ENCODE data around the gene MARK3. TPM values are rescaled to one million over a fixed set of nuclear protein-coding genes. Genes with fewer than 3 reads are reported as not detected.

Gene MARK3
- total RNA-seq, 2 donors from 2014 or later, result 87.2 to 147 TPM

DNA sequence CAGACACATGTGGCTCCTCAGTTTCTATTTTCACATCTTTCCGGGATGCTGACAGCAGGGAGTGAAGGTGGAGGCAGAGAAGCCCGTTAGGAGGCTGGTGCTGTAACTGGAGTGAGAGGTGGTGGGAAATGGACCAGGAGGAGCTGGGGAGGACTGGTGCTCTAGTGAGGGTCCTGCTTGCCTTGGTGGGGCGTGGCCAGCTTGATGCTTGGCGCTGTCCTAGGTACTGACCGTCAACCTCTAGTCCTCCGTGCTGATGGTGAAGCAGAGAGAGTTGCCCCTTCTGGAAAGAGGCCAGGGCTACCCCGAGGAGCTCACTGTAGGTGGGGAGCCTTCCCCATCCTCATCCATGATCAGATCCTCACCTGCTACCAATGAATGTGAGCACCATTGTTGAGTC is 145.2 kb downstream of the MARK3 start:
- 44 to 64% methylated on average over 6 to 7 of the region's 7 CpGs for WGBS, 2 donors
- intact Hi-C loops (cut with DNase I), result no loop called here
- H3K36me3 ChIP-seq (replicated peaks in 1 of 2; ENCODE audit: insufficient read depth in 1 of 2, low read depth in 2 of 2), result peaks cover 0 to 3% of the 10 kb centered on the region in 2 donors
- H3K27ac ChIP-seq, result no peak overlapping the region
- DNase-seq (no peak), ATAC-seq (no peak)
- H3K27me3 ChIP-seq, result no peaks in the 10 kb centered on the region
- no peak for TF ChIP-seq POLR2A (IDR thresholded peaks at IDR 0.05)
- TF ChIP-seq, protein P1, sequence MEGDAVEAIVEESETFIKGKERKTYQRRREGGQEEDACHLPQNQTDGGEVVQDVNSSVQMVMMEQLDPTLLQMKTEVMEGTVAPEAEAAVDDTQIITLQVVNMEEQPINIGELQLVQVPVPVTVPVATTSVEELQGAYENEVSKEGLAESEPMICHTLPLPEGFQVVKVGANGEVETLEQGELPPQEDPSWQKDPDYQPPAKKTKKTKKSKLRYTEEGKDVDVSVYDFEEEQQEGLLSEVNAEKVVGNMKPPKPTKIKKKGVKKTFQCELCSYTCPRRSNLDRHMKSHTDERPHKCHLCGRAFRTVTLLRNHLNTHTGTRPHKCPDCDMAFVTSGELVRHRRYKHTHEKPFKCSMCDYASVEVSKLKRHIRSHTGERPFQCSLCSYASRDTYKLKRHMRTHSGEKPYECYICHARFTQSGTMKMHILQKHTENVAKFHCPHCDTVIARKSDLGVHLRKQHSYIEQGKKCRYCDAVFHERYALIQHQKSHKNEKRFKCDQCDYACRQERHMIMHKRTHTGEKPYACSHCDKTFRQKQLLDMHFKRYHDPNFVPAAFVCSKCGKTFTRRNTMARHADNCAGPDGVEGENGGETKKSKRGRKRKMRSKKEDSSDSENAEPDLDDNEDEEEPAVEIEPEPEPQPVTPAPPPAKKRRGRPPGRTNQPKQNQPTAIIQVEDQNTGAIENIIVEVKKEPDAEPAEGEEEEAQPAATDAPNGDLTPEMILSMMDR (IDR thresholded peaks at IDR 0.05), result no peak
- no peak overlapping the region for H3K4me3 ChIP-seq
- H3K4me1 ChIP-seq, result peaks cover 54% of the 10 kb centered on the region
- no peaks in the 10 kb centered on the region for H3K9me3 ChIP-seq

DNA sequence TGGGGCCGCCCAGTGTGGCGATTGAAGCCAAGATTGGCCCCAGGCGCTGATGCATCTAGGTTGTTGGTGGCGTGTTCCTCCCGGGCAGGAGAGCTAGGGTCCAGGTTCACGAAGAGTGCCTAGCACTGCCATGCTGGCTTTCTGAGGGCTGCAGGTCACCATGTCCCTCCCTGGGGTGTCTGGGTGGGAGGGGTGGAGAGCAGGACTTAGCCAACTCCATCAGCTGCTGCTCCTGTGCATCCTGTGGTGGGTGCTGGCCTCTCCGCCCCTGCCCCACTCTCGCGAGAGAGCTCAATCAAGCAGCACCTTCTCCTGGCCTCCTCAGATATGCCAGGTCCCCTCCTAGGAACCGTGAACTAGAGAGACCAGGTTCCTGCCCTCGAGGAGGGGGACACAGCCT is 145.6 kb downstream of the MARK3 start:
- Histone ChIP-seq H3K4me1 (peaks cover 50% of the 10 kb centered on the region), H3K36me3 (replicated peaks in 1 of 2; ENCODE audit: insufficient read depth in 1 of 2, low read depth in 2 of 2) (peaks cover 0 to 3% of the 10 kb centered on the region in 2 donors), H3K4me3 (no peak overlapping the region), H3K9me3 (no peaks in the 10 kb centered on the region), H3K27ac (no peak overlapping the region), H3K27me3 (no peaks in the 10 kb centered on the region)
- DNase-seq (no peak), ATAC-seq (no peak)
- no peak for TF ChIP-seq POLR2A (IDR thresholded peaks at IDR 0.05)
- TF ChIP-seq, protein P1 (IDR thresholded peaks at IDR 0.05), result no peak
- 77% methylated on average over 5 to 11 of the region's 11 CpGs for WGBS, 2 donors
- intact Hi-C loops (cut with DNase I), result no loop called here

DNA sequence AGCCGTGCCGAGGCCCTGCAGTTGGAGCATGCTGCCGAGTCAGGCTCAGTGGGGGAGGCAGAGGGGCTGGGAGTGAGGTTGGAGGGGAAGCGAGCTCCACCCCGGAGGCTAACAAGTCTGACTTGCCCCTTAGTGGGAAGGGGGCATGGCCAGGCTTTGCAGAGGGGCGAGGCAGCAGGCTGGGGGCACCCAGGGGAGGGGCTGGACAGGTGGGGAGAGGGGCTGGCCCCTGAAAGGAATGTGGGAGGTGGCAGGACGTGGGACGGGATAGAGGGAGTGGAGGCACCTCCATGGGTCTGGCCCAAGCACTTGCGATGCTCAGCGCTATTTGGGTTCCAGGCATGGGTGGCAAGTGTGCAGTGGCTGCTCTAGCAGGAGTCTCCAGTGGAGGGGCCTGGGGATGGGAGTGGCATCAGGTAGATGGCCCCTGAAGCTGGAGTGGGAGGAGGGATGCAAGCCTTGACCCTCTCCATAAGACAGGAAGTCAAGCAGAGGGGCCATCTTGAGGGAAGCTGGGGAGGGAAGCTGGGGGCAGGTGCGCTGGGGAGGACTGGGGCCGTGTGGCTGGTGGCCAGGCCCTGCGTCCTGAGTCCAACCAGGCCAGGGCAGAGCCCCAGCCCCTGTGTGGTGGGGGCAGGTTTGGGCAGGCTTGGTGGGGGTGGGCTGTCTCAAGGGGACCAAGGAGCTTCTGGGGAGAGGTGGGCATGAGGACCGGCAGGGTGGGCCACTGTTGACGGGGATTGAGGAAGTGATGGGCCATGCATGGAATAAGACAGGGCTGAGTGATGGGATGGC is 146.4 kb downstream of the MARK3 start:
- ATAC-seq, result no peak
- Histone ChIP-seq H3K36me3 (replicated peaks in 1 of 2; ENCODE audit: insufficient read depth in 1 of 2, low read depth in 2 of 2) (peaks cover 0 to 3% of the 10 kb centered on the region in 2 donors), H3K27ac (no peak overlapping the region), H3K27me3 (no peaks in the 10 kb centered on the region), H3K4me3 (no peak overlapping the region), H3K4me1 (peaks cover 42% of the 10 kb centered on the region), H3K9me3 (no peaks in the 10 kb centered on the region)
- 87 to 90% methylated on average over 14 to 15 of the region's 15 CpGs for WGBS, 2 donors
- TF ChIP-seq POLR2A (IDR thresholded peaks at IDR 0.05), result no peak
- TF ChIP-seq, protein P1 (IDR thresholded peaks at IDR 0.05), result no peak
- DNase-seq, result no peak
- intact Hi-C loops (cut with DNase I), result no loop called here

DNA sequence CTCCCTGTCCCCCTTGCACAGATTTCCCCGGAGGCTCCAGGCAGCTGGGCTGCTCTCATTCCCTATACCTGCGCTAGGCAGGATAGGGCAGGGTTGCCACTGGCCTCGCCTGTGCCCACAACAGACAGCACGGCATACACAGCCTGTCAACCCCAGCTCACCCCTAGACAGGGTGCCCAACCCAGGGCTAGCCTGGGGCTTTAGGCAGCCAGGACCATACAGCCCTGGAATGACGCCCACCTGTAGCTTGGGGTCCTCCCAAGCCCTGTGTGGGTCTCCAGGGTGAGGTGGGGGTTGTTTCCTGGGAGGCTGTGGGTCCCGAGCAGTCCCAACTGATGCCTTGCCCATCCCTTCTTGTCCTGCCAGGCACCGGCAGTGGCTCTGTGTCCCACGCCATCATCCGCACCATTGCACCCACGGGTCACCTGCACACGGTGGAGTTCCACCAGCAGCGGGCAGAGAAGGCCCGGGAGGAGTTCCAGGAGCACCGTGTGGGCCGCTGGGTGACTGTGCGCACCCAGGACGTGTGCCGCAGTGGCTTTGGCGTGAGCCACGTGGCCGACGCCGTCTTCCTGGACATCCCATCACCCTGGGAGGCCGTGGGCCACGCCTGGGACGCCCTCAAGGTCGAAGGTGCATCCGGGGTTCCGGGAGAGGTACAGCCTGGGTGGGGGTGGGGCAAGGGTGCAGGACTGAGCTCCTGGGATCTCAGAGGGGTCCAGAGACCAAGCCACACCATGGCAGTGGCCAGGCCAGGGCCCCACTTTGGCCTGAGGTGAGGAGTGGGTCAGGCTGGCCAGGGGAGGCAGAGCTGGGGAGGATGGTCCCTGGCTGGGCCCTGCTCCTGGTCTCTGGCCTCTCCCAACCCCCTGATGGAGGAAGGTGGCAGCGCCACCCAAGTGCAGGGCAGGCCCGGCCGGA is 147.3 kb downstream of the MARK3 start:
- Histone ChIP-seq H3K36me3 (replicated peaks in 1 of 2; ENCODE audit: insufficient read depth in 1 of 2, low read depth in 2 of 2) (peaks cover 0 to 3% of the 10 kb centered on the region in 2 donors), H3K27ac (no peak overlapping the region), H3K4me3 (no peak overlapping the region), H3K9me3 (no peaks in the 10 kb centered on the region), H3K27me3 (no peaks in the 10 kb centered on the region), H3K4me1 (peaks cover 36% of the 10 kb centered on the region)
- intact Hi-C loops (cut with DNase I), result no loop called here
- TF ChIP-seq POLR2A (IDR thresholded peaks at IDR 0.05), result no peak
- ATAC-seq (no peak), DNase-seq (no peak)
- 81% methylated on average over 12 to 28 of the region's 32 CpGs for WGBS, 2 donors
